Astrocyte of the cerebellum (primary cell): ENCODE results near the gene PRICKLE2.

ENCODE experiments used
- DNase-seq: peaks from one replicate; pipeline ENCODE4 v3.0.0-alpha.2; 2011; ENCODE audit warnings: low read depth
- H3K4me3 ChIP-seq: 2 replicates; pipeline ENCODE4 v1.5.1; 2011; ENCODE audit warnings: mild to moderate bottlenecking, low read depth, low read length, moderate library complexity
- in situ Hi-C: cut with HindIII; loops from 2 replicates; pipeline ENCODE4 v1.10.0; 2017; ENCODE audit warnings: low sequenced_read_pairs
- TF ChIP-seq, protein P1 (sequence below): IDR thresholded peaks from 2 replicates; pipeline ENCODE4 v1.5.1; 2012; ENCODE audit warnings: low read length, low read depth, moderate library complexity, mild to moderate bottlenecking; ENCODE audit errors: missing control alignments

Gene PRICKLE2

DNA sequence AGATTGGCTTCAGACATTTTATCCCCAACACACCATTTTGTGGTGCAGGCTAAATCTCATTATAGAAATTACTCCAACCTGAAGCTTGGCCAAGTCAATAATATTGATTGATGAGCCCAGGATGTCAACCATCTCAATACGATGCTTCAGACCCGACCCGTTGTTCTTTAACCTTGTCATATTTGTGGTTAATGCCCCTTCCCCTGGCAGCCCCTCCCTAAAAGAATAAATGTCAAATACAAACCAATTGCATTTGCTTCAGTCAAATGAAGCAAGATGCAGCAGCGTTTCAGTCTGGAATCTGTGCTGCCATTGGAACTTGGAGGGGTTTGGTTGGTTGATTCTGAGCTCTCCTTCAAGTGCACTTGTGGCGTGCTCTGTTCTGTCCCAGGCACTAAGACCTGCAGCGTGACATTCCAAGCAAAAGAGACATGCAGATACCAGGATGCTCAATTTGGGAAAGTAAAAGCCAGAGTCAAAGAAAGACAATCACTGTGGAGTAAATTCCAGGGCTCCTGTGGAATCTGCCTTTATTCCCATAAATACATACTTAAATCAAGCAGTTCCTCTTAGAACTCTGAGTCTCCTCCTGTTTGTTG, 178.2 kb downstream of the PRICKLE2 start:
- no peak for DNase-seq
- in situ Hi-C loops = no loop called here
- TF ChIP-seq, protein P1, sequence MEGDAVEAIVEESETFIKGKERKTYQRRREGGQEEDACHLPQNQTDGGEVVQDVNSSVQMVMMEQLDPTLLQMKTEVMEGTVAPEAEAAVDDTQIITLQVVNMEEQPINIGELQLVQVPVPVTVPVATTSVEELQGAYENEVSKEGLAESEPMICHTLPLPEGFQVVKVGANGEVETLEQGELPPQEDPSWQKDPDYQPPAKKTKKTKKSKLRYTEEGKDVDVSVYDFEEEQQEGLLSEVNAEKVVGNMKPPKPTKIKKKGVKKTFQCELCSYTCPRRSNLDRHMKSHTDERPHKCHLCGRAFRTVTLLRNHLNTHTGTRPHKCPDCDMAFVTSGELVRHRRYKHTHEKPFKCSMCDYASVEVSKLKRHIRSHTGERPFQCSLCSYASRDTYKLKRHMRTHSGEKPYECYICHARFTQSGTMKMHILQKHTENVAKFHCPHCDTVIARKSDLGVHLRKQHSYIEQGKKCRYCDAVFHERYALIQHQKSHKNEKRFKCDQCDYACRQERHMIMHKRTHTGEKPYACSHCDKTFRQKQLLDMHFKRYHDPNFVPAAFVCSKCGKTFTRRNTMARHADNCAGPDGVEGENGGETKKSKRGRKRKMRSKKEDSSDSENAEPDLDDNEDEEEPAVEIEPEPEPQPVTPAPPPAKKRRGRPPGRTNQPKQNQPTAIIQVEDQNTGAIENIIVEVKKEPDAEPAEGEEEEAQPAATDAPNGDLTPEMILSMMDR = no peak
- no peak overlapping the region for H3K4me3 ChIP-seq

DNA sequence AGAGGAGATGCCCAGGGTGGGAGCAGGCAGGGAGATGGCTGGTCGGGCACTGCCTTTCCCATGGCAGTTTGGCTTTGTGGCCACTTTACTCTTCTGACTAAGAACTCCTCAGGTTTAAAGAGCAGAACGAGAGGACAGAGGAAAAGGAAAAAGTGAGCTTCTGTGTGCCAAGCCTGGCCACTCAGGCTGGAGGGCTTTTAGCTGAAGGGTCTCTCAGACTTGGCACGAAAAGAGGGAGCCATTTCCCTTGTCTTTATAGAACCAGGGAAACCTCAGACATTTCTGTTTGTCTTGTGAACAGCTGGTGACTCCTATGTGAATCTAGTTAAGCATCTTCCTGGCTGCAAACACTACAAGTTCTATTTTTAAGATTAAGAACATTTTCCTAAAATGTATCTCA, 178.7 kb downstream of the PRICKLE2 start:
- H3K4me3 ChIP-seq = no peak overlapping the region
- DNase-seq = no peak
- in situ Hi-C loops = no loop called here
- TF ChIP-seq, protein P1 = no peak

DNA sequence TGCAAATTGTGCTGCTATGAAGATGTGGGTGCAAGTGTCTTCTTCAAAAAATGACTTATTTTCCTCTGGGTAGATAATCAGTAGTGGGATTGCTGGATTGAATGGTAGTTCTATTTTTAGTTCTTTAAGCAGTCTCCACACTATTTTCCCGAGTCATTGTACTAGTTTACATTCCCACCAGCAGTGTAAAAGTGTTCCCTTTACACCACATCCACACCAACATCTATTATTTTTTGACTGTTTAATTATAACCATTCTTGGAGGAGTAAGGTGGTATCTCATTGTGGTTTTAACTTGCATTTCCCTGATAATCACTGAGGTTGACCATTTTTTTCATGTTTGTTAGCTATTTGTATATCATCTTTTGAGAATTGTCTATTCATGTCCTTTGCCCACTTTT, 182.3 kb downstream of the PRICKLE2 start:
- TF ChIP-seq, protein P1 = no peak
- H3K4me3 ChIP-seq = no peak overlapping the region
- no peak for DNase-seq
- in situ Hi-C loops = no loop called here
